NAMALWA (cell line): ENCODE measurements around the gene ELF4.

Source experiments
- DNase-seq: peaks from one replicate; pipeline ENCODE4 v3.0.0-alpha.2; 2015; ENCODE audit warnings: low spot score

Gene ELF4

GRCh38 chrX:130047416-130047815, 62.9 kb downstream of the ELF4 start:
- no peak for DNase-seq

- DNase-seq = no peak
These were observed 70.5 kb downstream of the ELF4 start for GRCh38 chrX:130039847-130040246.

GRCh38 chrX:130034178-130034577, 76.1 kb downstream of the ELF4 start:
- DNase-seq = no peak

- DNase-seq = no peak
These were observed 77.7 kb downstream of the ELF4 start for GRCh38 chrX:130032552-130032951.

- no peak for DNase-seq
These were observed 79.5 kb downstream of the ELF4 start for GRCh38 chrX:130030826-130031225.

- DNase-seq = peak; percentile 30
These were observed 82.1 kb downstream of the ELF4 start for GRCh38 chrX:130028196-130028595.

- no peak for DNase-seq
These were observed 82.7 kb downstream of the ELF4 start for GRCh38 chrX:130027569-130027968.

GRCh38 chrX:130025256-130025655, 85.0 kb downstream of the ELF4 start:
- DNase-seq = no peak

GRCh38 chrX:130024127-130024526, 86.2 kb downstream of the ELF4 start:
- DNase-seq = peak; percentile 85

GRCh38 chrX:130020661-130021324, 89.5 kb downstream of the ELF4 start:
- no peak for DNase-seq

GRCh38 chrX:130018143-130018542, 92.2 kb downstream of the ELF4 start:
- DNase-seq = no peak

- no peak for DNase-seq
These were observed 95.1 kb downstream of the ELF4 start for GRCh38 chrX:130015181-130015580.
